Endodermal cell (in vitro differentiated cells): ENCODE measurements around the gene LAMB1. TPM values are rescaled to one million over a fixed set of nuclear protein-coding genes. Genes with fewer than 3 reads are reported as not detected.
"Not testable (repeated sequence)": the region's sequence is repeated elsewhere in the genome, so short reads cannot be mapped to it uniquely, and the experiment has no call there.

Experiments used
- DNase-seq: peaks from one replicate; pipeline ENCODE4 v3.0.0-alpha.2; 2017
- H3K27ac ChIP-seq: 2 replicates; pipeline ENCODE4 v1.5.1; 2013; ENCODE audit warnings: mild to moderate bottlenecking, low read depth, low read length, moderate library complexity
- H3K27me3 ChIP-seq: 2 replicates; pipeline ENCODE4 v1.6.1; 2013; ENCODE audit warnings: mild to moderate bottlenecking, low read length, moderate library complexity; ENCODE audit not compliant: insufficient read depth, control insufficient read depth, poor library complexity, severe bottlenecking
- H3K36me3 ChIP-seq: 2 replicates; pipeline ENCODE4 v1.7.0; 2013; ENCODE audit warnings: mild to moderate bottlenecking, low read length, moderate library complexity; ENCODE audit not compliant: control insufficient read depth, insufficient read depth
- H3K4me1 ChIP-seq: one replicate; pipeline ENCODE4 v1.7.0; 2013; ENCODE audit warnings: low read length; ENCODE audit not compliant: control insufficient read depth, insufficient read depth
- H3K4me3 ChIP-seq: 2 replicates; pipeline ENCODE4 v1.5.1; 2013; ENCODE audit warnings: mild to moderate bottlenecking, low read length, moderate library complexity
- H3K9ac ChIP-seq: 2 replicates; pipeline ENCODE4 v1.6.1; 2013; ENCODE audit warnings: mild to moderate bottlenecking, low read length, moderate library complexity; ENCODE audit not compliant: poor library complexity, severe bottlenecking; ENCODE audit errors: extremely low read depth
- H3K9me3 ChIP-seq: 2 replicates; pipeline ENCODE4 v1.6.1; 2013; ENCODE audit warnings: mild to moderate bottlenecking, low read length, moderate library complexity; ENCODE audit not compliant: control insufficient read depth
- H3K27ac Mint-ChIP-seq: 2 replicates; pipeline ENCODE4 v1.8.0; 2020; ENCODE audit warnings: mixed read lengths
- H3K27me3 Mint-ChIP-seq: 2 replicates; pipeline ENCODE4 v1.8.0; 2021; ENCODE audit warnings: mild to moderate bottlenecking, mixed read lengths; ENCODE audit not compliant: insufficient read depth
- H3K36me3 Mint-ChIP-seq: 2 replicates; pipeline ENCODE4 v1.8.0; 2020; ENCODE audit warnings: low read depth, mixed read lengths
- H3K4me1 Mint-ChIP-seq: 2 replicates; pipeline ENCODE4 v1.8.0; 2020; ENCODE audit warnings: mixed read lengths
- H3K4me3 Mint-ChIP-seq: 2 replicates; pipeline ENCODE4 v1.8.0; 2020; ENCODE audit warnings: mild to moderate bottlenecking, moderate library complexity, mixed read lengths
- H3K9me3 Mint-ChIP-seq: 2 replicates; pipeline ENCODE4 v1.8.0; 2020; ENCODE audit warnings: mild to moderate bottlenecking, mixed read lengths
- CTCF ChIP-seq: fragments of 200-600 bp; sonication (generic); conservative IDR thresholded peaks from 2 replicates; pipeline ENCODE4 v1.5.0; 2021; ENCODE audit warnings: antibody characterized with exemption, mild to moderate bottlenecking
- WGBS, 2 experiments: methylation state at CpG; one replicate each; pipeline versions ENCODE4 v1.1.5 to v1.1.7; 2013; ENCODE audit warnings: missing lambda C conversion rate in 2 of 2, mixed read lengths in 1 of 2; ENCODE audit not compliant: insufficient coverage in 1 of 2, insufficient read length in 1 of 2; 5-methylcytosine and 5-hydroxymethylcytosine counted together
- total RNA-seq, 2 donors: library from RNA; stranded (reverse); fragmentation: NEBNext Ultra II Directional in 1 of 2; extraction: Animal tissue kit (Norgen Biotek cat#: 25700) in 1 of 2; gene quantifications; 2 replicates in 1 of 2; 3 replicates in 1 of 2; pipeline ENCODE4 v1.2.1, GENCODE V29; 2021

Gene LAMB1
- total RNA-seq, 2 donors from 2014 or later, result 192 to 209 TPM

- Mint-ChIP-seq H3K27ac (peak overlapping the region; percentile 86), H3K36me3 (peaks cover 53% of the 10 kb centered on the region), H3K4me1 (peaks cover 12% of the 10 kb centered on the region), H3K9me3 (no peaks in the 10 kb centered on the region), H3K27me3 (no peaks in the 10 kb centered on the region), H3K4me3 (no peak overlapping the region)
- no peak for TF ChIP-seq CTCF
- no peak for DNase-seq
- Histone ChIP-seq H3K4me3 (peak overlapping the region; percentile 9), H3K9ac (peak overlapping the region; percentile 0), H3K9me3 (no peaks in the 10 kb centered on the region), H3K27ac (peak overlapping the region; percentile 47), H3K36me3 (peaks cover 68% of the 10 kb centered on the region), H3K27me3 (no peaks in the 10 kb centered on the region), H3K4me1 (no peaks in the 10 kb centered on the region)
These were observed 100.6 kb downstream of the LAMB1 start for GRCh38 chr7:107902381-107902780.

- no peak for DNase-seq
- H3K9ac ChIP-seq, result no peak overlapping the region
- Mint-ChIP-seq H3K27me3 (no peaks in the 10 kb centered on the region), H3K27ac (no peak overlapping the region), H3K9me3 (no peaks in the 10 kb centered on the region), H3K36me3 (peaks cover 42% of the 10 kb centered on the region), H3K4me1 (peaks cover 12% of the 10 kb centered on the region), H3K4me3 (no peak overlapping the region)
- H3K4me1 ChIP-seq, result no peaks in the 10 kb centered on the region
- H3K4me3 ChIP-seq, result no peak overlapping the region
- WGBS, 2 experiments, result 96% methylated on average over 1 of the region's 1 CpG; no CpG with 5 or more reads in 1 of the 2 experiments
- no peaks in the 10 kb centered on the region for H3K27me3 ChIP-seq
- TF ChIP-seq CTCF, result no peak
- H3K9me3 ChIP-seq, result no peaks in the 10 kb centered on the region
- peaks cover 66% of the 10 kb centered on the region for H3K36me3 ChIP-seq
- H3K27ac ChIP-seq, result no peak overlapping the region
These were observed 102.4 kb downstream of the LAMB1 start for GRCh38 chr7:107900496-107901015.

GRCh38 chr7:107898997-107899594 lies 103.9 kb downstream of the LAMB1 start:
- 92 to 100% methylated on average over 2 of the region's 2 CpGs for WGBS, 2 experiments

GRCh38 chr7:107892367-107892741 lies 110.6 kb downstream of the LAMB1 start:
- peaks cover 16% of the 10 kb centered on the region for H3K4me1 Mint-ChIP-seq
- H3K27me3 Mint-ChIP-seq, H3K27me3 ChIP-seq, DNase-seq, H3K9me3 ChIP-seq, H3K9me3 Mint-ChIP-seq, H3K4me1 ChIP-seq, H3K9ac ChIP-seq, H3K27ac ChIP-seq: not testable (repeated sequence)
- Histone ChIP-seq H3K4me3 (peak overlapping the region; percentile 93), H3K36me3 (peaks cover 39% of the 10 kb centered on the region)
- peak overlapping the region; percentile 89 for H3K4me3 Mint-ChIP-seq
- peak overlapping the region; percentile 98 for H3K27ac Mint-ChIP-seq
- H3K36me3 Mint-ChIP-seq, result peaks cover 29% of the 10 kb centered on the region
- WGBS, 2 experiments, result 94 to 98% methylated on average over 4 to 7 of the region's 8 CpGs

More at GRCh38 chr7:107898997-107899594, 103.9 kb downstream of the LAMB1 start:
- Histone ChIP-seq H3K27me3 (no peaks in the 10 kb centered on the region), H3K9me3 (no peaks in the 10 kb centered on the region), H3K4me1 (no peaks in the 10 kb centered on the region), H3K4me3 (no peak overlapping the region), H3K36me3 (peaks cover 66% of the 10 kb centered on the region), H3K9ac (no peak overlapping the region), H3K27ac (no peak overlapping the region)
- peaks cover 45% of the 10 kb centered on the region for H3K36me3 Mint-ChIP-seq
- no peaks in the 10 kb centered on the region for H3K27me3 Mint-ChIP-seq
- H3K27ac Mint-ChIP-seq, result no peak overlapping the region
- no peak for TF ChIP-seq CTCF
- DNase-seq, result no peak
- H3K9me3 Mint-ChIP-seq, result no peaks in the 10 kb centered on the region
- H3K4me1 Mint-ChIP-seq, result peaks cover 12% of the 10 kb centered on the region
- H3K4me3 Mint-ChIP-seq, result no peak overlapping the region
